Occipital lobe (tissue), 2 donors: Measurements from ENCODE around the gene SCARB1. TPM values are rescaled to one million over a fixed set of nuclear protein-coding genes. Genes with fewer than 3 reads are reported as not detected.
A peak's percentile ranks its signal among the peaks of the same experiment; 100 is the strongest.

Source experiments
- DNase-seq: peaks from one replicate; lab custom pipeline; 2025; lab: John Stamatoyannopoulos, UW
- total RNA-seq: library from RNA; depleted of rRNA; stranded (reverse); fragments of >200 nt; gene quantifications from one replicate; pipeline ENCODE4 v1.2.3, GENCODE V29; 2014

The SCARB1 gene
- total RNA-seq, 1 donor from 2014 or later = 8.9 TPM

GRCh38 chr12:124797321-124797720 is 66.3 kb downstream of the SCARB1 start:
- no peak for DNase-seq

- DNase-seq = no peak
Measured at GRCh38 chr12:124796303-124796960, 67.2 kb downstream of the SCARB1 start.

GRCh38 chr12:124795081-124795948 is 68.3 kb downstream of the SCARB1 start:
- no peak for DNase-seq

DNA sequence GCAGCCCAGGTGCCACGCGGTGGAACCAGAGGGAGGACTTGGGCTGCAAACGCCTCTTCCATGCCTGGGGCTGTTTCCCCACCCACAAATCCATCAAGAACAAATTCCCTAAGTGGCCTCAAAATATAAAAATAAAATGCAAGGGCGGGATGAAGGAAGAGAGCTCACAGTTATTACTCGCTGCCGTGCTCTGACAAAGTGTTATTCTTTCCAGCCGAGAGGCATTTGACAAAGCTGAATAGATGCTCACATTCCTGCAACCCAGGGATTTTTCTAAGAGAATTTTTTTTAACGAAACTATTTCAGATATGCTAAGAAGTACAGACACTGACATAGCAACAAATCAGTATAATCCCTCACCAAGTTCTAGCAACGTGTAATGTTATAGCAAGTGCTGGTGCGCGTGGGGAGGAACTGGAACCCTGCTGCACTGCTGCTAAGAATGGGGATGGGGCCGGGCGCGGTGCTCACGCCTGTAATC is 70.7 kb downstream of the SCARB1 start:
- DNase-seq = no peak

GRCh38 chr12:124792156-124792555 is 71.5 kb downstream of the SCARB1 start:
- DNase-seq = no peak

DNA sequence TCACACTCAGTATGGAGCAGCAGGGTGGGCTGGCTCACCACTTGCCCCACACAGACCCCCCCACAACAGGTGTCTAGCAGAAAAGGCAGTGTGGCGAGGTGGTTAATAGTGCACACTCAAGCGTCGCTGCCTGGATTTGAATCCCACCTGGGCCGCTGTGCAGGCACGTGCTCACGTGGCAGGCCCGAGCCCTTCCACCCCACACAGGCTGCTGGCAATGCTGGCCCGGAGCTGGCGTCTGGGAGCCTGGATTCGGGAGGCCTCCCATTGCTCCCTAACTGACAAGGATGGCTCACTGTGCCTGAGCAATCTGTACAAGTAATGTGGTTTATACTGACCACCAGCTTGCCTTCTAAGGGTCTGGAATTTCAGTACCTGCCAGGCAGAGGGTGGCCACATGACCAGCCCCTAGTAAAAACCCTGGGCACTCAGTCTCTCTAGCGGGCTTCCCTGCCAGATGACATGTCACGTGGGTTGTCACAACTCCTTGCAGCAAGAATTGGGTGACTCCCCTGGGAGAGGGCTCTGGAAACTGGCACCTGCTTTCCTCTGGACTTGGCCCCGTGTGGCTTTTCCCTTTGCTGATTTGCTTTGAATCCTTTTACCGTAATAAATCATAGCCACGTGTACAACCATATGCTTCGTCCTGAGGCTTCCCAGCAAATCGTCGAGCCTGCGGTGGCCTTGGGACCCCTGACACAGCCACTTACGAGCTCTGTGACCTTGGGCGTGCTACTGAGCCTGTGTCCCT is 72.8 kb downstream of the SCARB1 start:
- DNase-seq = no peak

GRCh38 chr12:124788936-124789555 is 74.6 kb downstream of the SCARB1 start:
- no peak for DNase-seq

DNA sequence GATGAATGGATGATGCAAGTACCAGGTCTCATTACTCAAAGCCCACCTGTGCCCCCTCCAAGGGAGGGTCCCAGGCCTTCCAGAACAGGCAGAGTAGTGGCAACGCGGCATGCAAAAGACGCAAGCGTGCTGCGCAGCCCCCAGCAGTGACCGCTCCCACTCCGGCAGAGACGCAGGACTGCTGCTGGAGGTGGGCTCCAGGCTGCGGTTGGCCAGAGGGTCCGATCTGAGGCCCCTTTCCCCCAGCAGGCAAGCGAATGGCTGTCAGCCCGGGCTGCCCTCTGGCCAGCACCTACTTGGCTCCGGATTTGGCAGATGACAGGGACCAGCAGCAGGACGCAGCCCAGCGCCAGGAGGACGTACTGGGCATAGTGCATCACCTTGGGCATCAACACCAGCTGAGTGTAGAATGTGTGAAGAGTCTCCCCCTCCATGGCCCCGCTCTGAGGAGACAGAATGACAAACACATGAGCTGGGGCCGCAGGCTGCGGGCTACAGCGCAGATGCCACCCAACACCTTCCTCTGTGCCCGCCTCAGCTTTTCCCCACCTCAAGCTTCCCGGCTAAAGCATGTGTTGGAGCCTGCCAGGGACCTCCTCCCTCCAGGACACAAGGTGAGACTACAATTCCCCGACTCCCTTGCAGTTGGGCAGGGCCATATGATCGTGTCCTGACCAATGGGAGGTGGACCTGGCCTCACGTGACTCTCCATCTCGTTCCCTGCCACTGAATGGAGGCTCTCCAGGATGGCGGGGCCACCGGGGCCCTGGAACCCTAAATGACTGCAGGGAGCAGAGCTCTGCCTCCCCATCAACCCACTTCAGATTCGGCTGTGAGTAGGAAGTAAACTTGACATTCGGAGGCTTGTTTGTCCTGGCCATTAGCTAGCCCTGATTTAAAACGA is 77.4 kb downstream of the SCARB1 start:
- peak; percentile 83 for DNase-seq

GRCh38 chr12:124784871-124785572 is 78.6 kb downstream of the SCARB1 start:
- no peak for DNase-seq

GRCh38 chr12:124783087-124783486 is 80.6 kb downstream of the SCARB1 start:
- no peak for DNase-seq

DNA sequence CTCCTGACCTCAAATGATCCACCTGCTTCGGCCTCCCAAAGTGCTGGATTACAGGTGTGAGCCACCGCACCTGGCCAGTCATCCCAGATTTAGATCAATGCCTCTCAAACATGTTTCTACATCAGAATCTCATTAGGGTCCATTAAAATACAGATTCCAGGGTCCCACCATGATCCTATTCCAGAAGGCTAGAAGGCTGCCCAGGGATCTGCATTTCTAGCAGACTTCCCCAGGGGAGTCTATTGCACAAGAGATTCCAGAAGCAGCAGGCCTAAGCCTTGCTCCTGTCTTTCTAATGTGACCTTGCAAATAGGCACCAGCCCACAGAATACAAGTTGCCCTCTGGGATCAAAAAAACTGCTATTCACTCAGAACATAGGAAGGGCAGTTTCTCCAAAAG is 81.5 kb downstream of the SCARB1 start:
- no peak for DNase-seq

DNA sequence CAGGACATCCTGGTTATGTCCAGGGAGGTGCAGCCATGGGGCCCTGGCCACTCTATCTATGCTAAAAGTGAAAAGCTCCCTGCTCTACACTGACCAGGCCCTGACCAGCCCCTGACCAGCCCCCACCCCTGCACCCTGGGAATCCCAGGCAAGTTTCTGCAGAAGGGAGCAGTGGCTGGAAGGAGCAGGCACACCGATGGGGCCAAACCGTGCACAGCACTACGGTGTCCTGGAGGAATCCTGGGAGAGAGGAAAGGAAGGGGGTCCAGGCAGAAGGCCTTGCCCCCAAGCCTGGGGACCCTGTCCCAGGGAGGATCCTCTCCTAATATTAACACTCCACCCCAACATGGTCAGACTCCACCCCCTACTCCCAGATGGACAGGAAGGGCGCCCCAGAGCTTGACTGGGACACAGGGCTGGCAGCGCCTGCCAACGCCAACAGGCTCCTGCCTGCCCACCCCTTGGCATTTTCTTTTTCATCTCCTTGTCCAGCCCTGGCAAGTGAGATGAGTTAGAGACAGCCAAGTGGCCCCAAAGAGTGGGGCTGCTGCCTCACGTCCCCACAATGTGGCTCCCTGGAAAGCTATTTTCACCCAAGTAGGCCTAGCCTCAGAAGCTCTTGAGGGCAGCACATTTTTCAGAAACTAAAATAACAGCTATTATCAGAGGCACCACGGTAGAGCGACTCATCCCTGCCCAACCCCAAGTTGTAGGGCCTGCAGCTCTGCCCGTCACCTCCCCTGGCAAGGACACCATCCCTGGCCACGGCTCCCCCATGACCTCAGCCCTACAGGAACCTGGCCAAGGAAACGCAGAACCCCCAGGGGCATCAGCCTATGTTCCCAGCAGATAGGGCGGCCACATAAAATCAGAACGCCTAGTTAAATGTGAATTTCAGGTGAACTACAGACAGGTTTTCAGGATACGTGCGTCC is 82.6 kb downstream of the SCARB1 start:
- DNase-seq = no peak

- no peak for DNase-seq
Measured at GRCh38 chr12:124780336-124780735, 83.3 kb downstream of the SCARB1 start.

- no peak for DNase-seq
Measured at GRCh38 chr12:124779161-124780141, 84.2 kb downstream of the SCARB1 start.

- no peak for DNase-seq
Measured at GRCh38 chr12:124778411-124778810, 85.3 kb downstream of the SCARB1 start.

DNA sequence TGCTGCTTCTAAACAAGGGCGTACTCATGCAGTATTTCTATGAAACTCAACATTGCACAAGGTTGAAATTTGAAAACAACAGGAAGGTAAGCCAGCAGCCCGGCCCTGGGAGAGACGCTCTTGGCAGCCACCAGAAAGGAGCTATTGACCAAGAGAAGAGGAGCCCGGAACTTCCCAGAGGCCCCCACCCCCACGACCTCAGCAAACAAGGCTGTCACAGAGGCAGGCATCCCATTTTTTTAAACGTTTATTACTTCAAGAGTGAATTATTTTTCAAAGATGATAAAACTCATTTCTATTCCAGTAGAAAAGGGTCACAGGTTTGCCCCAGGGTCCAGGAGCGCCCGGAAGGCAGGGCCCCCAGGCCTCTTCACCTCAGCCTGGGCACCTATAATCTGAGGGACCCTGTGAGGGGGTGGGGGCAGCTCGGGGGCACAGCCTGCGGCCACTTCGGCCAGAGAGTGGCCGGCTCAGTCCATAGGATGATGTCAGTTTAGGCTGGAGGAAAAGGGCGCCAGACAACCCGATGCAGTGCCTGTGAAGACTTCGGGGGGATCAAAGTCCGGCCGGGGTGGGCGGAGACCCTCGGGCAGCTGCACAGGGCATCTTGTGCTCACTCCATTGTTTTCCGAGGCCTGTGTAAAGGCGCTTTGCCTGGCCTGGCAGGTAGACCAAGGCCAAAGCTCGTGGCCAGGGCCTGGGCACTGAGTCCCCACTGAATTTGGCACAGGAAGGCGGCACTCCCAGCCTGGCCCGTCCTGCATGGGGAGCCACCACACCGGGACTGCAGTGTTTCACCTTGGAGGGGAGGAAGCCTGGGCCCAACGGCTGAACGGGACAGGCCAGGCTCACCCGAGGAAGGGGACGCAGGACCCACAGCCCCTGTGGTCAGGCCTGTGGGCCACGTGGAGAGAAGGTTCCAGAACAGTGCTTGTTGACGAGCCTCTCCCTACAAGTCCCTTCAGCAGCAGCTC is 86.0 kb downstream of the SCARB1 start:
- DNase-seq = no peak
